Gastrocnemius medialis (tissue), 4 donors: ENCODE measurements around the gene CPEB1.

Source experiments
- CTCF ChIP-seq, 5 experiments: fragments of 450-650 bp in 3 of 5; fragments of 200-600 bp in 2 of 5; sonication (generic) in 2 of 5; IDR thresholded peaks in 4 of 5; conservative IDR thresholded peaks in 1 of 5; 1 replicate in 4 of 5; 2 replicates in 1 of 5; pipeline ENCODE4 v1.5.1; 2016 to 2019; ENCODE audit warnings: antibody characterized with exemption in 5 of 5, mild to moderate bottlenecking in 3 of 5, moderate library complexity in 3 of 5
- POLR2A ChIP-seq, 2 donors: fragments of 450-650 bp; IDR thresholded peaks; one replicate each; pipeline ENCODE4 v1.6.1; 2017; ENCODE audit warnings: antibody characterized with exemption in 2 of 2, mild to moderate bottlenecking in 2 of 2, moderate library complexity in 2 of 2

- TF ChIP-seq POLR2A (IDR thresholded peaks at IDR 0.05): no peak
- no peak for TF ChIP-seq CTCF (IDR thresholded peaks at IDR 0.05 in 4 of 5, conservative IDR thresholded peaks at IDR 0.05 in 1 of 5)
These were observed 52.0 kb downstream of the CPEB1 start for GRCh38 chr15:82595203-82595602.
